Endodermal cell (in vitro differentiated cells): ENCODE results near the gene PRDM7. TPM values are rescaled to one million over a fixed set of nuclear protein-coding genes. Genes with fewer than 3 reads are reported as not detected.

Source experiments
- DNase-seq: peaks from one replicate; pipeline ENCODE4 v3.0.0-alpha.2; 2017
- H3K27ac ChIP-seq: 2 replicates; pipeline ENCODE4 v1.5.1; 2013; ENCODE audit warnings: mild to moderate bottlenecking, low read depth, low read length, moderate library complexity
- H3K27me3 ChIP-seq: 2 replicates; pipeline ENCODE4 v1.6.1; 2013; ENCODE audit warnings: mild to moderate bottlenecking, low read length, moderate library complexity; ENCODE audit not compliant: insufficient read depth, control insufficient read depth, poor library complexity, severe bottlenecking
- H3K36me3 ChIP-seq: 2 replicates; pipeline ENCODE4 v1.7.0; 2013; ENCODE audit warnings: mild to moderate bottlenecking, low read length, moderate library complexity; ENCODE audit not compliant: control insufficient read depth, insufficient read depth
- H3K4me1 ChIP-seq: one replicate; pipeline ENCODE4 v1.7.0; 2013; ENCODE audit warnings: low read length; ENCODE audit not compliant: control insufficient read depth, insufficient read depth
- H3K4me3 ChIP-seq: 2 replicates; pipeline ENCODE4 v1.5.1; 2013; ENCODE audit warnings: mild to moderate bottlenecking, low read length, moderate library complexity
- H3K9ac ChIP-seq: 2 replicates; pipeline ENCODE4 v1.6.1; 2013; ENCODE audit warnings: mild to moderate bottlenecking, low read length, moderate library complexity; ENCODE audit not compliant: poor library complexity, severe bottlenecking; ENCODE audit errors: extremely low read depth
- H3K9me3 ChIP-seq: 2 replicates; pipeline ENCODE4 v1.6.1; 2013; ENCODE audit warnings: mild to moderate bottlenecking, low read length, moderate library complexity; ENCODE audit not compliant: control insufficient read depth
- H3K27ac Mint-ChIP-seq: 2 replicates; pipeline ENCODE4 v1.8.0; 2020; ENCODE audit warnings: mixed read lengths
- H3K27me3 Mint-ChIP-seq: 2 replicates; pipeline ENCODE4 v1.8.0; 2021; ENCODE audit warnings: mild to moderate bottlenecking, mixed read lengths; ENCODE audit not compliant: insufficient read depth
- H3K36me3 Mint-ChIP-seq: 2 replicates; pipeline ENCODE4 v1.8.0; 2020; ENCODE audit warnings: low read depth, mixed read lengths
- H3K4me1 Mint-ChIP-seq: 2 replicates; pipeline ENCODE4 v1.8.0; 2020; ENCODE audit warnings: mixed read lengths
- H3K4me3 Mint-ChIP-seq: 2 replicates; pipeline ENCODE4 v1.8.0; 2020; ENCODE audit warnings: mild to moderate bottlenecking, moderate library complexity, mixed read lengths
- H3K9me3 Mint-ChIP-seq: 2 replicates; pipeline ENCODE4 v1.8.0; 2020; ENCODE audit warnings: mild to moderate bottlenecking, mixed read lengths
- CTCF ChIP-seq: fragments of 200-600 bp; sonication (generic); conservative IDR thresholded peaks from 2 replicates; pipeline ENCODE4 v1.5.0; 2021; ENCODE audit warnings: antibody characterized with exemption, mild to moderate bottlenecking
- whole genome bisulfite sequencing, 2 experiments: methylation state at CpG; one replicate each; pipeline versions ENCODE4 v1.1.5 to v1.1.7; 2013; ENCODE audit warnings: missing lambda C conversion rate in 2 of 2, mixed read lengths in 1 of 2; ENCODE audit not compliant: insufficient coverage in 1 of 2, insufficient read length in 1 of 2; 5-methylcytosine and 5-hydroxymethylcytosine counted together
- total RNA-seq, 2 donors: library from RNA; stranded (reverse); fragmentation: NEBNext Ultra II Directional in 1 of 2; extraction: Animal tissue kit (Norgen Biotek cat#: 25700) in 1 of 2; gene quantifications; 2 replicates in 1 of 2; 3 replicates in 1 of 2; pipeline ENCODE4 v1.2.1, GENCODE V29; 2021

The PRDM7 gene
- total RNA-seq, 2 donors from 2014 or later = not detected

- Histone ChIP-seq H3K4me3 (no peak overlapping the region), H3K27ac (no peak overlapping the region), H3K36me3 (peaks cover 14% of the 10 kb centered on the region), H3K4me1 (no peaks in the 10 kb centered on the region), H3K9ac (no peak overlapping the region), H3K9me3 (no peaks in the 10 kb centered on the region), H3K27me3 (no peaks in the 10 kb centered on the region)
- Mint-ChIP-seq H3K9me3 (no peaks in the 10 kb centered on the region), H3K27me3 (no peaks in the 10 kb centered on the region), H3K27ac (no peak overlapping the region), H3K36me3 (peaks cover 39% of the 10 kb centered on the region), H3K4me3 (no peak overlapping the region), H3K4me1 (no peaks in the 10 kb centered on the region)
- no peak for TF ChIP-seq CTCF
- no peak for DNase-seq
- 88 to 97% methylated on average over 11 to 16 of the region's 16 CpGs for WGBS, 2 experiments
Observed at GRCh38 chr16:90041896-90042473, 35.1 kb downstream of the PRDM7 start.

- DNase-seq = no peak
- H3K4me3 ChIP-seq = no peak overlapping the region
- no peaks in the 10 kb centered on the region for H3K4me1 ChIP-seq
- no peak overlapping the region for H3K27ac Mint-ChIP-seq
- H3K27me3 ChIP-seq = no peaks in the 10 kb centered on the region
- WGBS, 2 experiments = 93 to 94% methylated on average over 13 to 29 of the region's 29 CpGs
- H3K27me3 Mint-ChIP-seq = no peaks in the 10 kb centered on the region
- no peaks in the 10 kb centered on the region for H3K9me3 ChIP-seq
- H3K9me3 Mint-ChIP-seq = no peaks in the 10 kb centered on the region
- H3K36me3 Mint-ChIP-seq = peaks cover 55% of the 10 kb centered on the region
- H3K27ac ChIP-seq = no peak overlapping the region
- peaks cover 30% of the 10 kb centered on the region for H3K36me3 ChIP-seq
- no peak overlapping the region for H3K9ac ChIP-seq
- TF ChIP-seq CTCF = no peak
- no peaks in the 10 kb centered on the region for H3K4me1 Mint-ChIP-seq
- H3K4me3 Mint-ChIP-seq = no peak overlapping the region
Observed at GRCh38 chr16:90040152-90041023, 36.7 kb downstream of the PRDM7 start.

GRCh38 chr16:90037276-90037675 is 39.9 kb downstream of the PRDM7 start:
- TF ChIP-seq CTCF = no peak
- no peaks in the 10 kb centered on the region for H3K27me3 ChIP-seq
- no peak overlapping the region for H3K9ac ChIP-seq
- H3K9me3 ChIP-seq = no peaks in the 10 kb centered on the region
- no peak overlapping the region for H3K4me3 Mint-ChIP-seq
- H3K4me1 Mint-ChIP-seq = no peaks in the 10 kb centered on the region
- 92 to 94% methylated on average over 12 of the region's 12 CpGs for WGBS, 2 experiments
- H3K9me3 Mint-ChIP-seq = no peaks in the 10 kb centered on the region
- peaks cover 61% of the 10 kb centered on the region for H3K36me3 Mint-ChIP-seq
- no peak for DNase-seq
- no peak overlapping the region for H3K27ac Mint-ChIP-seq
- H3K4me1 ChIP-seq = no peaks in the 10 kb centered on the region
- no peak overlapping the region for H3K27ac ChIP-seq
- H3K27me3 Mint-ChIP-seq = no peaks in the 10 kb centered on the region
- H3K4me3 ChIP-seq = no peak overlapping the region
- H3K36me3 ChIP-seq = peaks cover 44% of the 10 kb centered on the region
